ENCODE results near the gene CRIP2.

Gene CRIP2

DNA sequence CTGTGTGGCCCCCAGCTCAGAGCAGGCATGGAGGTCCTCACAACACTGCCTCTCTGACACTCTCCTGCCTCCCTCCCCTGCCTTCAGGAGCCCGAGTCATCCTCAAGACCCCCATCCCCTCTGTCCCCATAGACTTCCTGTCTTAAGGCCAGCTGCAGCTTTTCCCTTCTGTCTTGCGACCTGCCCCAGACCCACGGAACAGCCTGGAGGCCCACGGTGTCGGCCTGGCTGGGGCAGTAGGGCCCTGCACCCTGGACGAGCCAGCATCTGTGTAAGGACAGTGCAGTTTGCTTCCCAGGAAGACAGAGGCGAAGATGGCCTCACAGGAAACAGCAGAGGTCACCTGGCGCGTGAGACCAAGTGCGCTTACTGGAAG, 26.1 kb downstream of the CRIP2 start:
- DNase-seq, result no peak

DNA sequence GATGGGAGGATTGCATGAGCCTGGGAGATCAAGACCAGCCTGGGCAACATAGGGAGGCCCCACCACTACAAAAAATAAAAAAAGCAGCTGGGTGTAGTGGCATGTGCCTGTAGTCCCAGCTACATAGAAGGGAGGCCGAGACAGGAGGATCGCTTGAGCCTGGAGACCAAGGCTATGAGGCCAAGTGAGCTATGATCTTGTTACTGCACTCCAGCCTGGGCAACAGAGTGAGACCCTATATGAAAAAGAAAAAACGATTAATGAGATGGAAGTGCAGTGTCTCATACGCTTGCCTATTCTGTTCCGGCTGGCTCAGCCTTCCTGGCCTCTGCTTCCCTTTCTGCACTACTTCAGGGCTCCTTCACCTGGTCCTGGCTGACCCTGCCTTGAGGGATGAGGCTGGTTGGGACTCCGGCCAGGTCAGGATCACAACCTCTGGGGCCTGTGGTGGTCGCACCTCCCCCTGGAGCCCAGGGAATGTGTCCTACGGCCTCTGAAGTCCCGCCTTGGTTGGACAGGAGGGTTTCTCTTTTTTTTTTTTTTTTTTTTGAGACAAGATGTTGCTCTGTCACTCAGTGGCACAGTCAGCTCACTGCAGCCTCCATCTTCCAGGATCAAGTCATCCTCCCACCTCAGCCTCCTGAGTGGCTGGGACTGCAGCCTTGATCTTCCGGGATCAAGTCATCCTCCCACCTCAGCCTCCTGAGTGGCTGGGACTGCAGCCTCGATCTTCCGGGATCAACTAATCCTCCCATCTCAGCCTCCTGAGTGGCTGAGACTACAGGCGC, 27.1 kb downstream of the CRIP2 start:
- DNase-seq, result no peak

DNA sequence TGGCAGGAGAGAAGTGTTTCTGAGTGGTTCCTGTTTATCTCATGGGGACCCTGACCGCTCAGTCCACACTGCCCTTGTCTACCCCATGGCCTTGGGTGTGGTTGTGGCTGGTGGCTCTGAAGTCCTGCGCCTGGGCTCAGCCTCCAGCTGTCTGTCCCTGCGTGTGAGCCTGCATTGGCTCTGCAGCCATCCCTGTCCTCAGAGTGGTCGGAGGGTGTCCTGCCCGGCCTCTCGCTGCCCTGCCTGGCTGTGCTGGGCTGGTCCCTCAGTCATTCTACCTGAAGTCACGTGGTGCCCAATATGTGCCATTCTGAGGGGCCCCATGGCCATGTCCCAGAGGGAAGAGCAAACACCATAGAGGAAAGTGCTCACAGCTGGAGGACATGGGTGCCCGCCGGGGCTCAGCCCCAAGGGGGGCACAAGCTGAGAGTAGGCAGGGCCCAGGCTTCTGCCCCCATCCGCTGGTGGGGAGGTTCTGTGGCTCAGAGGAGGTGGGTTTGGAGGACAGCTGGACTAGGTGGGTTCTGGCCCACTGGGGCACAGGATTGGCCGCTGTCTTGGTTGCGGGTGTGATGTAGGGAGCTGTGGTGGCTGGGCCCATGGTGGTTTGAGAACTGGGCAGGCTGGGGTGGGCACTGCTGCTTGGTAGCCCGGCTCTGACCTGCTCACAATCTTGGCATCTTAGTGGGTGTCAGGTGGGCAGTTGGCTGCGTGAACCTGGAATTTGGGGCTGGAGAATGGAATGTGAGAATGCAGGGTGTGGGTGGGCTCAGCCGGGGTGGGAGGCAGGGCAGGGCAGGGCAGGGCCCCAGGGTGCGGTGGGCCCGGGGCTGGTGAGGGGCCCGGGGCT, 28.1 kb downstream of the CRIP2 start:
- no peak for DNase-seq

DNA sequence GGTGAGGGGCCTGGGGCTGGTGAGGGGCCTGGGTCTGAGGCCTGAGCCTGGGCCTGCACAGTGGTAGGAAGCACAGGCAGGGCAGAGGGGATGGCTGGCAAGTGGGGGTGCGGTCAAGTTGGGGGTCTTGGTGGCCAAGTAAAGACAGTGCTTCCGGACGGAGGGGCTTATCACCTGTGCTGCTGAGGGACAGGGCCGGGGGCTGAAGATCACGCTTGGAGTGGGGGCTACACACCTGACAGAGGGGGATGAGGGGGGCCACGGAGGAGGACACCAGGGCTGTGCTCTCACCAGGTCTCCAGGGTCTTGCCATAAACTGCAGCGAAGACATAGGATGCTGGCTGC, 28.6 kb downstream of the CRIP2 start:
- no peak for DNase-seq

DNA sequence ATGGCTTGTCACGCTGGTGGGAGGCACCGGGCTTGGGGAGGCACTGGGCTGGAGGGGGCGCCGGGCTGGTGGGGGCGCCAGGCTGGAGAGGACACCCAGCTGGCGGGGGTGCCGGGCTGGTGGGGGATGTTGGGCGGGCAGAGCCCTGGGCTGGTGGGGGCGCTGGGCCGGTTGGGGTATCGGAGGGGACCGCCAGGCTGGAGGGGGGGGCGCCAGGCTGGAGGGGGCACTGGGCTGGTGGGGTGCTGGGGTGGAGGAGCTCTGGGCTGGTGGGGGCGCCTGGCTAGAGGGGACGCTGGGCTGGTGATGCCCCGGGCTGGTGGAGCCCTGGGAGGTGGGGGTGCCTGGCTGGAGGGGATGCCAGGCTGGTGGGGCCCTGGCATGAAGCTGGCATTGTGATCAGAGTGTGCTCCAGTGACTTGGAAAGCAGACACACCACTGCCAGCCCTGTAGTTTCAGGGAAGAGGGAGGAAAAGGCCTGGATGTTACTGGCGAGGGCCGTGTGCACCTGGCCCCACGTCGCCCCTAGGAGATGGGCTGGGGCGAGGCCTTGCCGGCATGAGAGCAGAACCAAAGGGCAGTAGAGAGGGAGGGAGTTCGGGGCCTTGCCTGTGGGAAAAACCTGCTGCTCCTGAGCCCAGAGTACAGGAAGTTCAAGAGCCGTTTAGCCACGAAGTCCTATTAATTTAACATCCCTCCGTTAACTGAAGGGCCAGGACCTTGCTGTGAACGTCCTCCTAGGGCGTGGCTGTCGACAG, 29.5 kb downstream of the CRIP2 start:
- DNase-seq, result no peak

DNA sequence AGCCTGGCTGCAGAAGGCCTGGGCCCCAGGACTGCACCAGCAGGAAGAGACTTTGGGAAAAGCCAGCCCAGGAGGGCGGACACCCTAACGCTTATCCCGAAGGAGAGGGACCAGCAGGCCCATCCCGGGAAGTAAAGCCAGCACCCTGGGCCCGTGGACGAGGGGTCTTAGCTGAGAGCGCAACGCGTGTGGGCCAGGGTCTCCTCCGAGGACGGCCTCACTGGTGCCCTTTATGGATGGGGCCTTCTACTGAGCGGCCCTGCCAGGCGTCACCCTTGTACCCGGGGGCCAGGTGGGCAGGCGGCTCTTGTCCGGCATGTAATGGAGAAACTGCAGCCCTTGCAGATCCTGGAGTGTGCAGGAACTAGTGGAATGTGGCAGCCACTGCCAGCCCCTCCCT, 30.5 kb downstream of the CRIP2 start:
- no peak for DNase-seq

- DNase-seq, result no peak
Observed at GRCh38 chr14:105507247-105507646, 32.6 kb downstream of the CRIP2 start.

- DNase-seq, result no peak
Observed at GRCh38 chr14:105508069-105508468, 33.4 kb downstream of the CRIP2 start.

GRCh38 chr14:105508601-105509000, 34.0 kb downstream of the CRIP2 start:
- DNase-seq, result no peak

- no peak for DNase-seq
Observed at GRCh38 chr14:105517096-105517495, 42.5 kb downstream of the CRIP2 start.

GRCh38 chr14:105519946-105520698, 45.5 kb downstream of the CRIP2 start:
- no peak for DNase-seq

GRCh38 chr14:105525326-105525725, 50.7 kb downstream of the CRIP2 start:
- no peak for DNase-seq

DNA sequence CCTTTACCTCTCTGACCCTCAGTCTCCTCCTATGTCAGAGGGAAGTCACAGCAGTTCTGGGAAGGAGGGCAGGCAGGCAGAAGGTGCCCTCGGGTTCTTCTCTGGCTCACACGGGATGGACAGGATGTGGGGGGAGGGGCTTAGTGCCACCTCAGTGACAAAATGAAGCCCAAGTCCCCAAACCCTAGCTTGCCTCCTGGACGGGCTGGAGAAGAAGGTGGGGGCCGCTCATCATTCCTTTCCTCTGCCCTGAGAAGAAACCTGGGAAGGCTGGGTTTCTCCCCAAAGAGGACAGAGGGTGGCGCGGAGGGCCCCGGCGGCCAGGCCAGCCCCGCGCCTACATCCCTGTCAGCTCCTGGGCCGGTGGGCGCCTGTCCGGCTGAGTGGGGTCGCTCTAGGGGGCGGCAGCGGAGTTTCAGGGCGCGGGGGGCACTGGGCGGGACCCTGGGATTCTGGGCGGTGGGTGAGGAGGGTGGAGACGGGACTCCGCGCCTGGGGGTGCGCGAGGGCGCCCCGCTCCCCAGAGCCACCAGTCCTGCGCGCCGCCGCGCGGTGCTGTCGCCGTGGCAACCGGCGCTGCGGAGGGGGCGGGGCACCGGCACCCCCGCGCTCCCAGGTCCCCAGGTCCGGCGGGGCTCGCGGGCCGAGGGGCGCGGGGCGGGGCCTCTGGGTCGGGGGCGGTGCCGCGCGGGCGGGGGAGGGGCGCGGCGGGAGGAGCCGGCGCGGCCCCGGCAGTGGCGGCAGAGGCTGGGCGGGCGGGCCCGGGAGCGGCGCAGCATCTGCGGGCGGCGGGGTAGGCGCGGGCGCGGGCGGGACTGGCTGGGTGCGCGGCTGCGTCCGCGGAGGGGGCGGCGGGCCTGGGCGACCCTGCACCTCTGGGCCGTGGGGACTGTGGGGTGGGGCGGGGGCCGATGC, 51.5 kb downstream of the CRIP2 start, which contains the start of gene TMEM121:
Gene TMEM121, plus strand, starts transcription at position 723 of the 915 bp plus-strand sequence. CDS start 2,252 bp downstream, outside the sequence.
- no peak for DNase-seq

GRCh38 chr14:105526776-105527380, 52.3 kb downstream of the CRIP2 start:
- no peak for DNase-seq

DNA sequence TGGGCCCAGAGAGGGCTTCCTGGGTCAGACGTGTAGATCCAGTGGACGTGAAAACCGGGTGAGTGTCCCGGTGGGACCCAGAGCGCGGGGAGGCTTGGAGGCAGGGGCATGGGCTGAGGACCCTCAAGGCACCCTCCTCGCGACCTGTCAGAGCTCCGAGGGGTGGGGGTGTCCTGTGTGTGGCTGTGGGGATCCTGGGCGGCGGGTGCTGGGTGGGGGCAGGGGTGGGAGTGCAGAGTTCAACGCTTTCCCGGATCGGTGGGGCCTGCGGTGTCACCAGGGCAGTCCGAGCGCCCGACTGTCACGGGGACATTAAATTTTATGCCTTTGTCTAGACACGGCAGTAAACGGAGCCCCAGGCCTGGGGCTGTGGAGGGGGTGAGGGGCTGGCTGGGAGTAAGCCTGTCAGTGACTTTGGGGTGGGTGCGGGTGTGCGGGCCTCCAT, 52.8 kb downstream of the CRIP2 start:
- DNase-seq, result no peak

DNA sequence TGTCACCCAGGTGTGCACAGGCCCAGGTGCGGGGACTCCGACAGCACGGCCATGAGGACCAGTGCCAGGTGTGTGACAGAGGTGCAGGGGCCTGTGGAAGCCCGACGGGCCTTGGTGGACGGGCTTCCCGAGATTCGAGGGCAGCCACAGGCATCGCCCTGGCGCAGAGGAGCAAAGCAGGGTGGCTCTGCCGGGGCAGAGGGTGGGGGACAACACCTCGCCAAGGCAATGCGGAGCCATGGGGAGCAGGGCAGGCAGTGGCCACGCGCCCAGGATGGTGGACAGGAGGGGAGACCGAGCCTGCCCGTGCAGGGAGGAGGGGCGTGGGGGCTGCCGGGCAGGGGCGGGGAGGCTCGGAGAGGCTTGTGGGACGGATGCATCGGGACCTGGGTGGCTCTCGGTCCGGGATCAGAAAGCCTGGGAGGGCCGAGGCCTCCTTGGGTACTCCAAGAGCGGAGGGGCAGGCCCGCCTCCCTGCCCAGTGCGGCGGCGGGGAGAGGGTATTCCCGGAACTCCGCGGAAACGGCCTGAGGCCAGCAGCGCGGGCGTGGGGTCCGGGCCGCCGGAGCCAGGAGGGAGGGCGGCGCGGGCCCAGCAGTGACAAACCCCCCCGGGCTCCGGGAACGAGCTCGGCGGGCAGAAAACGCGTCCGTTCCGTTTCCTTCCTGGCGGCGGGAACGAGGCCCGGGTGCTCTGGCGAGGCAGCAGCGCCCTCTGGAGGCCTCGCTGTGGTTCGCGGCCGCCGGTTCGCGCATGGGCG, 53.4 kb downstream of the CRIP2 start:
- DNase-seq, result peak; percentile 59

GRCh38 chr14:105528586-105529318, 54.1 kb downstream of the CRIP2 start:
- DNase-seq, result no peak

GRCh38 chr14:105529319-105529568, 54.6 kb downstream of the CRIP2 start:
- no peak for DNase-seq

Data from hematopoietic multipotent progenitor cell treated with erythropoietin and hydrocortisone succinate and interleukin-3 and kit ligand, for 8 days (in vitro differentiated cells).